Smooth muscle cell (in vitro differentiated cells): ENCODE results near the gene UNC45B. TPM values are rescaled to one million over a fixed set of nuclear protein-coding genes. Genes with fewer than 3 reads are reported as not detected.

Experiments used
- DNase-seq: peaks from one replicate; lab custom pipeline; 2025; ENCODE audit not compliant: unreplicated experiment; lab: John Stamatoyannopoulos, UW
- H2AFZ ChIP-seq: fragments of 200-600 bp; sonication (generic); 2 replicates; pipeline ENCODE4 v1.6.0; 2016; ENCODE audit warnings: antibody characterized with exemption, low read depth, mild to moderate bottlenecking
- H3F3A ChIP-seq: fragments of 200-600 bp; sonication (generic); 2 replicates; pipeline ENCODE4 v1.6.0; 2017; ENCODE audit warnings: antibody characterized with exemption, low read depth
- H3K27ac ChIP-seq: fragments of 200-600 bp; sonication (generic); 2 replicates; pipeline ENCODE4 v1.5.1; 2016; ENCODE audit warnings: low read depth, mild to moderate bottlenecking
- H3K27me3 ChIP-seq: fragments of 200-600 bp; sonication (generic); 2 replicates; pipeline ENCODE4 v1.6.1; 2016; ENCODE audit warnings: low read depth, mild to moderate bottlenecking
- H3K36me3 ChIP-seq: fragments of 200-600 bp; sonication (generic); 2 replicates; pipeline ENCODE4 v1.5.1; 2016; ENCODE audit warnings: low read depth
- H3K4me1 ChIP-seq: fragments of 200-600 bp; sonication (generic); 2 replicates; pipeline ENCODE4 v1.5.1; 2016; ENCODE audit warnings: low read depth
- H3K4me2 ChIP-seq: fragments of 200-600 bp; sonication (generic); 2 replicates; pipeline ENCODE4 v1.6.0; 2016; ENCODE audit warnings: mild to moderate bottlenecking
- H3K4me3 ChIP-seq: fragments of 200-600 bp; sonication (generic); 2 replicates; pipeline ENCODE4 v1.5.1; 2016; ENCODE audit warnings: mild to moderate bottlenecking
- H3K79me2 ChIP-seq: fragments of 200-600 bp; sonication (generic); 2 replicates; pipeline ENCODE4 v1.6.0; 2016; ENCODE audit warnings: low read depth, mild to moderate bottlenecking
- H3K9ac ChIP-seq: fragments of 200-600 bp; sonication (generic); 2 replicates; pipeline ENCODE4 v1.6.0; 2016; ENCODE audit warnings: low read depth
- H3K9me3 ChIP-seq: fragments of 200-600 bp; sonication (generic); replicated peaks from 2 replicates; pipeline ENCODE4 v1.5.1; 2016; ENCODE audit warnings: low read depth
- H4K20me1 ChIP-seq: fragments of 200-600 bp; sonication (generic); 2 replicates; pipeline ENCODE4 v1.6.0; 2016; ENCODE audit warnings: low read depth
- WGBS: methylation state at CpG from one replicate; pipeline ENCODE4 v1.1.7; 2016; ENCODE audit warnings: low lambda C conversion rate; 5-methylcytosine and 5-hydroxymethylcytosine counted together
- polyA plus RNA-seq: library from polyadenylated mRNA; unstranded; fragments of >200 nt; fragmentation: Nextera tagmentation; extraction: Ambion mirVana; gene quantifications from 2 replicates; pipeline ENCODE4 v1.2.1, GENCODE V29; 2016
- total RNA-seq: library from RNA; depleted of rRNA; stranded (reverse); fragments of >200 nt; gene quantifications from 2 replicates; pipeline ENCODE4 v1.2.3, GENCODE V29; 2014
- TF ChIP-seq, protein P1 (sequence below): fragments of 200-600 bp; sonication (generic); IDR thresholded peaks from 2 replicates; pipeline ENCODE4 v1.5.1; 2017; ENCODE audit warnings: borderline replicate concordance, mild to moderate bottlenecking, antibody characterized with exemption; ENCODE audit not compliant: insufficient read depth, poor library complexity, severe bottlenecking

Gene UNC45B
- total and polyA plus RNA-seq, 2 experiments from 2014 or later = not detected

GRCh38 chr17:35210741-35211140, 63.1 kb downstream of the UNC45B start:
- Histone ChIP-seq H3F3A (no peaks in the 10 kb centered on the region), H3K27ac (no peak overlapping the region)

DNA sequence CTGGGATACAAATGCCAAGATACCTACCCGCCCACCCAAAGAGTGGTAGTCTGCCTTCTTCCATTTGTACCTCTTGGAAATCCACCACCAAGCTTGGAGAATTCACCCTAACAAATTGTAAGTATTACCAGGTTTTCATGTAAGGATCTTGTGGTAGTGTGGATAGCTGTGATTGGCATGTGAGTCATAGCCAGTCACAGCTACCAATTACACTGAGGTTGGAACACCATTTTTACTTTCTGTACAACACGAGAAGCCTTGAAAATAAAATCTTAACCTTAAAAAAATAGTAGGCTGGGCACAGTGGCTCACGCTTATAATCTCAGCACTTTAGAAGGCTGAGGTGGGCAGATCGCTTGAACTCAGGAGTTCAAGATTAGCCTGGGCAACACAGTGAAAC, 65.1 kb downstream of the UNC45B start:
- TF ChIP-seq, protein P1, sequence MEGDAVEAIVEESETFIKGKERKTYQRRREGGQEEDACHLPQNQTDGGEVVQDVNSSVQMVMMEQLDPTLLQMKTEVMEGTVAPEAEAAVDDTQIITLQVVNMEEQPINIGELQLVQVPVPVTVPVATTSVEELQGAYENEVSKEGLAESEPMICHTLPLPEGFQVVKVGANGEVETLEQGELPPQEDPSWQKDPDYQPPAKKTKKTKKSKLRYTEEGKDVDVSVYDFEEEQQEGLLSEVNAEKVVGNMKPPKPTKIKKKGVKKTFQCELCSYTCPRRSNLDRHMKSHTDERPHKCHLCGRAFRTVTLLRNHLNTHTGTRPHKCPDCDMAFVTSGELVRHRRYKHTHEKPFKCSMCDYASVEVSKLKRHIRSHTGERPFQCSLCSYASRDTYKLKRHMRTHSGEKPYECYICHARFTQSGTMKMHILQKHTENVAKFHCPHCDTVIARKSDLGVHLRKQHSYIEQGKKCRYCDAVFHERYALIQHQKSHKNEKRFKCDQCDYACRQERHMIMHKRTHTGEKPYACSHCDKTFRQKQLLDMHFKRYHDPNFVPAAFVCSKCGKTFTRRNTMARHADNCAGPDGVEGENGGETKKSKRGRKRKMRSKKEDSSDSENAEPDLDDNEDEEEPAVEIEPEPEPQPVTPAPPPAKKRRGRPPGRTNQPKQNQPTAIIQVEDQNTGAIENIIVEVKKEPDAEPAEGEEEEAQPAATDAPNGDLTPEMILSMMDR = no peak
- Histone ChIP-seq H3K36me3 (no peaks in the 10 kb centered on the region), H3K4me3 (no peak overlapping the region), H3K9ac (no peak overlapping the region), H3K4me1 (no peaks in the 10 kb centered on the region), H3K27ac (no peak overlapping the region), H4K20me1 (no peaks in the 10 kb centered on the region), H3K79me2 (no peaks in the 10 kb centered on the region), H3K4me2 (no peak overlapping the region), H2AFZ (no peak overlapping the region), H3K9me3 (no peaks in the 10 kb centered on the region), H3F3A (no peaks in the 10 kb centered on the region), H3K27me3 (peaks cover 19% of the 10 kb centered on the region)
- no peak for DNase-seq
- WGBS = 85% methylated on average over 4 of the region's 4 CpGs

More at GRCh38 chr17:35210741-35211140, 63.1 kb downstream of the UNC45B start:
- 86% methylated on average over 7 of the region's 7 CpGs for WGBS
- H3K79me2 ChIP-seq = no peaks in the 10 kb centered on the region
- no peak overlapping the region for H3K4me2 ChIP-seq
- no peak overlapping the region for H3K9ac ChIP-seq
- no peaks in the 10 kb centered on the region for H3K36me3 ChIP-seq
- no peaks in the 10 kb centered on the region for H3K9me3 ChIP-seq
- no peaks in the 10 kb centered on the region for H4K20me1 ChIP-seq
- H3K27me3 ChIP-seq = peaks cover 9% of the 10 kb centered on the region
- H2AFZ ChIP-seq = no peak overlapping the region
- no peaks in the 10 kb centered on the region for H3K4me1 ChIP-seq
- no peak for DNase-seq
- TF ChIP-seq, protein P1 = no peak
- H3K4me3 ChIP-seq = no peak overlapping the region

- TF ChIP-seq, protein P1 = no peak
- WGBS = 86% methylated on average over 5 of the region's 5 CpGs
- no peak for DNase-seq
Observed at GRCh38 chr17:35213412-35213940, 65.9 kb downstream of the UNC45B start.

DNA sequence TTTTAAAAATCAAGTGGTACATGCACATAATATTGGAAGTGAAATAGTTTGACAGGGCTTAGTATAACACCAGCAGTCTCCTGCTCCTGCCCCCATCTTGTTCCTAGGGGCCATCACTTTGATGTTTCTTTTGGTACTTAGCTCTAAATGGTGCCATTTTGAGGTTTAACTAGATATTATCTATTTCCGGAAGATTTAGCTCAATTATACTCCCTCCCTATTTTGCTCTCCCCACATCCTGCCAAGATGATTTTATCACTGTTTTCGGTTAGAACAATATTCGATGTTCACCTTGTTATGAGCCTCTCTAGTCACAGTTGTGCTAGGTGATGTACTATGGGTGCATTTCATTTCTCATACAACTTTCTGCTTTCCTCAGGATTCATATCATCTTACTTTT, 66.6 kb downstream of the UNC45B start:
- TF ChIP-seq, protein P1 = no peak
- Histone ChIP-seq H2AFZ (no peak overlapping the region), H4K20me1 (no peaks in the 10 kb centered on the region), H3K36me3 (no peaks in the 10 kb centered on the region), H3K27me3 (peaks cover 19% of the 10 kb centered on the region), H3K4me1 (no peaks in the 10 kb centered on the region), H3K4me2 (no peak overlapping the region), H3K4me3 (no peak overlapping the region), H3K27ac (no peak overlapping the region), H3K9ac (no peak overlapping the region), H3K9me3 (no peaks in the 10 kb centered on the region), H3F3A (no peaks in the 10 kb centered on the region), H3K79me2 (no peaks in the 10 kb centered on the region)
- 81% methylated on average over 3 of the region's 3 CpGs for WGBS
- DNase-seq = no peak

More at GRCh38 chr17:35213412-35213940, 65.9 kb downstream of the UNC45B start:
- H3K9ac ChIP-seq = no peak overlapping the region
- no peaks in the 10 kb centered on the region for H3K36me3 ChIP-seq
- H3K4me2 ChIP-seq = no peak overlapping the region
- no peak overlapping the region for H2AFZ ChIP-seq
- H3K4me1 ChIP-seq = no peaks in the 10 kb centered on the region
- no peak overlapping the region for H3K4me3 ChIP-seq
- peaks cover 19% of the 10 kb centered on the region for H3K27me3 ChIP-seq
- no peaks in the 10 kb centered on the region for H3F3A ChIP-seq
- H4K20me1 ChIP-seq = no peaks in the 10 kb centered on the region
- no peak overlapping the region for H3K27ac ChIP-seq
- H3K79me2 ChIP-seq = no peaks in the 10 kb centered on the region
- no peaks in the 10 kb centered on the region for H3K9me3 ChIP-seq
